Skin epidermis (tissue), 12 donors: Measurements from ENCODE around the gene LAMP2.
"Not testable (repeated sequence)": the region's sequence is repeated elsewhere in the genome, so short reads cannot be mapped to it uniquely, and the experiment has no call there.

Experiments
- H3K27ac ChIP-seq, 21 experiments: fragments of 200-600 bp; sonication (generic) in 11 of 21; one replicate each; pipeline ENCODE4 v1.5.0; 2020; ENCODE audit warnings: mild to moderate bottlenecking in 3 of 21, inconsistent platforms in 2 of 21, moderate library complexity in 2 of 21
- H3K4me3 ChIP-seq, 7 experiments: fragments of 200-600 bp; sonication (generic) in 2 of 7; one replicate each; pipeline ENCODE4 v1.5.0; 2020; ENCODE audit warnings: inconsistent platforms in 2 of 7, mild to moderate bottlenecking in 2 of 7, moderate library complexity in 1 of 7

The LAMP2 gene

DNA sequence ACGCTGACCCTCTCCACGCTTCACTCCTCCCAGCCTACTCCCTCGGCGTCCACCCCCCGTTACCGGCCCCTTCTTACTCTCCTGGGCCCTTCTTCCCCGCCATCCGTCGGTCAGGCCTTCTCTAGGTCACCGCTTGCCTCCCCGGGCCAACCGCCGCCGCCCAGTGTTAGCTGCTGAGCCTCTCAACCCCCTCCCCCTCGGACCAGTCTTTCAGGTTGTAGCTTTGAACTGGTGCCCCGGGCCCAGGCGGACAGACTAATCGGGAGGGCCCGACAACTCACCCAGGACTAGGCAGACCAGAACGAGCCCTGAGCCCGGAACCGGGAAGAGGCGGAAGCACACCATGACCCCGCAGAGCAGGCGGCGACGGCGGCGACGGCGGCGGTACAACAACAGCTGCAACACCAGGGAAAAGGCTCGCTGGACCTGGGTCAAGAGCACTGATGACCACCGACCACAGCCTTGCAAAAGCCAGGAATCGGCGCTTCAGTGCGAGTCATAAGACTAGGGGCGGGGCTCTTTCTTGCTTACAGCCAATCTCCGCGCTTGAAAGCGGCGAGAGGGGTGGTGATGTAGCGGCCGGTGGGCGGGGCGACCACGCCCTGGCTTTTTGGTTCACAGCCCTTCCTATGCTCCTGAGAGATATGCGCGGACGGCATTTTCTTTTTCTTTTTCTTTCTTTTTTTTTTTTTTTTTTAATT is at the start of gene LAMP2:
LAMP2 (minus strand) TSS at position 472 of the 701 bp plus-strand sequence; CDS start at position 345, 127 bp downstream.
- peak within 1 kb of the TSS; percentile 51 to 73 (median 59) for H3K4me3 ChIP-seq
- H3K27ac ChIP-seq, result peak within 1 kb of the TSS; percentile 46 to 94 (median 88)

DNA sequence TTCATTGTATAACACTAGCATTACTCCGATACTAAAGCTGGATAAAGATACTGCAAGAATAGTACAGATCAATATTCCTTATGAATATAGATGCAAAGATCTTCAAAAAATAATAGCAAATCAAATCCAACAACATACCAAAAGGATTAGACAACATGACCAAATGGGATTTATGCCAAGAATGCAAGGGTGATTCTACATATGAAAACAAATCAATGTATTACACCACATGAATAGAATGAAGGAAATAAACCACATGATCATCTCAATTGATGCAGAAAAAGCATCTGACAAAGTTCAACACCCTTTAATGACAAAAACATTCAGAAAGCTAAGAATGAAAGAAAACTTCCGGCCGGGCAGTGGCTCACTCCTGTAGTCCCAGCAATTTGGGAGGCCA is 48.8 kb upstream of the LAMP2 start:
- H3K27ac ChIP-seq, result no peak overlapping the region
- no peak overlapping the region for H3K4me3 ChIP-seq

- H3K27ac ChIP-seq, result no peak overlapping the region
- H3K4me3 ChIP-seq, result no peak overlapping the region
Observed at GRCh38 chrX:120514236-120514635, 45.1 kb upstream of the LAMP2 start.

DNA sequence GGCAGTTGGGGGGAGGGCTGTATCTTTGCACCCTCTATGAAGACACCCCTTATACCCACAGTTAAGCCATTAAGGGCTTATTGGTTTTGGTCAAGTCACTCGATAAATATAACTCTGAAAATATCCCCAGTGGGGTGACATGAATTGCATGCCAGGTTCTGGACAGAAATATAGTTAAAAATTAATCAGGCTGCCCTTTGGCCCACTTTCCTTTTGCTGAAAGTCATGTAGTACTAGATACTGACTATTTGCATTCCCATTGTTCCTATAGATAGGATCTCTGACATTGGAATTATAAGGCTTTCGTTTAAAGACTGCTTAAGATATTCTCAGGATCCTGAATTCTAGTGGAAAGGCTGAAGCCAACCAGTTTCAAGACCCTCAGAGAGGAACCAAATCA is 43.5 kb upstream of the LAMP2 start:
- no peak overlapping the region for H3K4me3 ChIP-seq
- no peak overlapping the region for H3K27ac ChIP-seq

GRCh38 chrX:120512222-120512621 is 43.1 kb upstream of the LAMP2 start:
- Histone ChIP-seq H3K27ac (no peak overlapping the region), H3K4me3 (no peak overlapping the region)

- H3K27ac ChIP-seq, result no peak overlapping the region
- no peak overlapping the region for H3K4me3 ChIP-seq
Observed at GRCh38 chrX:120504569-120504968, 35.5 kb upstream of the LAMP2 start.

DNA sequence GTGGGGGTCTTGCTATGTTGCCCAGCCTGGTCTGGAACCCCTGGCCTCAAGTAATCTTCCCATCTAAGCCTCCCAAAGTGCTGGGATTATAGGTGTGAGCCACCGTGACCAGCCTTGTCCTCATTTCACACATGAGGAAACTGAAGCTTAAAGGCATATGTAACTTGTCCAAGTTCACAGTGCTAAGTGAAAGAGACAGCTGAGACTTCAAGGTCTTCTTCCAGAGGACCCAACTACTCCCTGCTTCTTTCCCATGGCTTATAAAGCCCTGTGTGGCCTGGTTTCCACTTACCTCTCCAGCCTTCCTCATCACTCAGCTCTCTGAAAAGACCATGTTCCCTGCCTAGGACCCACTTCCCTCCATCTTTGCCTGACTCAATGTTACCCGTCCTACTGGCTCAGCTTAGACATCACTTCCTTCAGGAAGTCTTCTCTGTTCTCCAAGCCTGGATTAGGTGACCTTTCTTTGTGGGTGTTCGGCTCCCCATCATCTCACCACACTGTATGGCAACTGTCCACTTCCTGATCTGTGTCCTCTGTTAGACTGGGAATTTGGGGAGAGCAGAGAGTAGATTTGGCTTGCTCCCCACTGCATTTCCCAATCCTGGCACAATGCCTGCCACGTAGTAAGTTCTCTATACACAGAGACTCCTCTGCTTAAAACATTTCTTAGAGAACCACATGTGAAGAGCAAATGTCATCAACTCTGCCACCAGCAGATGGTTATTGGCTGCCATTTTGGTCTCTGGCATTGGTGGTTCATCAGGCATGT is 30.4 kb upstream of the LAMP2 start:
- Histone ChIP-seq H3K4me3 (no peak overlapping the region), H3K27ac (no peak overlapping the region)

- H3K27ac ChIP-seq, H3K4me3 ChIP-seq: not testable (repeated sequence)
Observed at GRCh38 chrX:120490119-120490518, 21.0 kb upstream of the LAMP2 start.

DNA sequence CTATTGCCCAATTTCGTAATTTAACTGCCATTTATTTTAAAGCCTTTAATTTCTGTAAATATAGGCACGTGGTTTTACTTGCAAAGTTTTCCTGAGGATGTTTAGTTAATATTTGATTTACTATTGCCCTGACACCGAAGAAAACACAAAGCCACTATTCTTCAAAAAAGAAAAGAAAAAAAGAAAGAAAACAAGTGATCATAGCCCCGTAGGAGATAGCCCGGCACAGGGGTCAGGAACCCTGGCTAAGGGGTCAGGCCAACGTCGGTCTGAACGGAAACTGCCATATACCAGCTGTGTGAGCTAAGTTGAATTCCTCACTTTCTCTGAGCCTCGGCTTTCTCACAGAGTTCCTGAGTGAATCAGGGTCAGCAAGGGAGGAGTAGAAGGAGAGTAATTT is 17.7 kb upstream of the LAMP2 start:
- no peak overlapping the region for H3K27ac ChIP-seq
- H3K4me3 ChIP-seq, result no peak overlapping the region

- Histone ChIP-seq H3K27ac (peak overlapping the region in 19 of 21 experiments; percentile 26 to 87 (median 78)), H3K4me3 (peak overlapping the region; percentile 27 to 40 (median 37))
Observed at GRCh38 chrX:120485638-120486520, 16.8 kb upstream of the LAMP2 start.

- Histone ChIP-seq H3K4me3 (peak overlapping the region; percentile 27 to 40 (median 37)), H3K27ac (peak overlapping the region in 15 of 21 experiments; percentile 26 to 87 (median 78))
Observed at GRCh38 chrX:120485315-120485637, 16.2 kb upstream of the LAMP2 start.

DNA sequence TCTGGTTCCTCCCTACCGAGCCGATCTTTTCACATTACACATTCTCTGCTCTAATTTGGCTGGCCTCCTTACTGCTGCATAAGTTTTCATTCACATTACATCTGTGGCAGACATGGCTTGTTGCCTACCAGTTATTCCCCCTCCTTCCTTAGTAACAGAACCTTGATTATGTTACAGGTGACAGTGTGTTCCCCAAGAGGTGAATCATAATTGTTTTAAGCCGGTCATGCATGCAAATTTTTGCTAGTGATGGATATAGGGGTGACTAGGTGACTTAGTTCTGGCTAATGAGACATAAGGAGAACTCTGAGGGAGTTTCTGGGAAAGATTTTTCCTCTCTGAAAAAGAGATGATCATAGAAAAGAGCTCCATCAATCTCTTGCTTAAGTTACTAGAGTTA is 8.4 kb upstream of the LAMP2 start:
- Histone ChIP-seq H3K27ac (no peak overlapping the region), H3K4me3 (no peak overlapping the region)

DNA sequence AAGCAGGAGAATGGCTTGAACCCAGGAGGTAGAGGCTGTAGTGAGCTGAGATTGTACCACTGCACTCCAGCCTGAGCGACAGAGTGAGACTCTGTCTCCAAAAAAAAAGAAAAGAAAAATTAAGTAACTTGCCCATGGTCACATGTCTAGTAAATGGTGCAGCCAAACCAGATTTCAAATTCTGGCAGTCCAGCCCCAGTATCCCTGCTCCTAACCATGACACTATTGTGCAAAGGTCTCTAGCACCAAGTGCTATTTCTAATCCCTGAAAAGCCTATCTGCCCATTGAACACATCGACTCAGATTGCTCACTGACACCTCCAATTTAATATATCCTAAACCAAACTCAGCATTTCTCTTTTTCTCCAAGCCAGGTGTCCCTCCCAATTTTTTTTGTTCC is 7.6 kb upstream of the LAMP2 start:
- no peak overlapping the region for H3K27ac ChIP-seq
- no peak overlapping the region for H3K4me3 ChIP-seq

DNA sequence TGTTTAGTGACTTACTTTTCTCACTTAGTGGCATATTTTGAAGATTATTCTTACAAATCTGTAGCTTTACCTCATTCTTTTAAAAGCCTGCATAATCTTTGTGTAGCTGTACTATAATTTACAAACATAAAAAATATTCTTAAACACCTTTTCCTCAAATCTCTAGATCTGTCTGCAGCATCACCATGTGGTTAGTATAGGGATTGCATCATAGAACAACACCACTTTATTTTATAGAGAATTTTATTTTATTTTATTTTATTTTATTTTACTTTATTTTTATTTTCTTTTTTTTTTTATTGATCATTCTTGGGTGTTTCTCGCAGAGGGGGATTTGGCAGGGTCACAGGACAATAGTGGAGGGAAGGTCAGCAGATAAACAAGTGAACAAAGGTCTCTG is 6.4 kb upstream of the LAMP2 start:
- not testable (repeated sequence) for H3K27ac ChIP-seq, H3K4me3 ChIP-seq

- Histone ChIP-seq H3K4me3 (no peak overlapping the region), H3K27ac (no peak overlapping the region)
Observed at GRCh38 chrX:120474085-120474484, 5.0 kb upstream of the LAMP2 start.

GRCh38 chrX:120469657-120470056 is 561 bp upstream of the LAMP2 start:
- H3K27ac ChIP-seq, result peak overlapping the region in 2 of 21 experiments; percentile 89 to 92
- peak overlapping the region in 4 of 7 experiments; percentile 56 to 68 (median 58) for H3K4me3 ChIP-seq

- Histone ChIP-seq H3K4me3 (peak overlapping the region; percentile 51 to 73 (median 59)), H3K27ac (peak overlapping the region; percentile 46 to 94 (median 88))
Observed at GRCh38 chrX:120468479-120468824, 644 bp downstream of the LAMP2 start.

DNA sequence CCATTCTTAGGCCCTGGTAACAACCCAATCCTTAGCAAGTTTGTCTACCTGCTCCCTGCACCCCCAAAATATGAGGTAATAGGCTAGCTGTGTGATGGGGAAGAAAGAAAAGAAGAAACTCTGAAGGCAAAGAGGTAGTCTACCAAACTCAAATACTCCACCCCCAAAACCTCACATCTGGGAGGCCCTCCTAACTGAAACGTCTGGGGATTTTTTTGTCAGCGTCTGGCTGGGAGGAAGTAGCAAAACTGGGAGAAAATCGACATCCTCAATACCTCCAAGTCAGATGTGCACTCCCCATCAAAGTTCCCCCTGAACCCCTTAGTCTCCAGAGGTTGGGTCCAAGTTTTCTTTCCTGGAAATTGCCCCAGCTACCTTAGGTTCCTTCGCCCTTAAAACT is 1.0 kb downstream of the LAMP2 start:
- H3K27ac ChIP-seq, result peak overlapping the region in 20 of 21 experiments; percentile 46 to 94 (median 88)

GRCh38 chrX:120464411-120464810 is 4.7 kb downstream of the LAMP2 start:
- H3K27ac ChIP-seq, result no peak overlapping the region
- H3K4me3 ChIP-seq, result no peak overlapping the region

More for the DNA sequence above, 1.0 kb downstream of the LAMP2 start:
- peak overlapping the region; percentile 51 to 73 (median 59) for H3K4me3 ChIP-seq

DNA sequence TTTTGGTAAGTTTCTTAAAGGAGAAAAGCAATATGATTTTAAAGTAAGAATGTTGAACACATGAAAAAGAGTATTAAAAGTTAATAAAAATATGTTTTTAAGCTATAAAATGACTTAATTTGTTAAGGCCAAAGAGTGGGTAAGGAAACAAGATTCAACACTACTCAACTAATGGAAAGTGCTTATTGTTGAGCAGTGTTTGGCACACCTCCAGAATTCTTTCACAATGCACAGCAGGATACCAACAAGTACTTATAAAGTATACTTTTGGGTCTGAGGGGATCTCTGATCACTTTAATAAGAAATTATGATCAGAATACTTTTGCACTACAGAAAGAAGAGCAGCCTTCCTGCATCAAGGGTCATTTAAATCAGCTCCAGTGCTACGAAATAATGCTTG is 5.9 kb downstream of the LAMP2 start:
- Histone ChIP-seq H3K27ac (no peak overlapping the region), H3K4me3 (no peak overlapping the region)
